CD4-positive, alpha-beta T cell treated with Interleukin-15 for 4 hours (primary cell): Measurements from ENCODE around the gene CACNA1E.

Experiments used
- DNase-seq: peaks from one replicate; pipeline ENCODE4 v3.0.0-alpha.2; 2020; ENCODE audit warnings: low spot score

CACNA1E gene

GRCh38 chr1:181769846-181770245 lies 286.5 kb downstream of the CACNA1E start:
- DNase-seq, result no peak

GRCh38 chr1:181772714-181773113 lies 289.4 kb downstream of the CACNA1E start:
- DNase-seq, result no peak

DNA sequence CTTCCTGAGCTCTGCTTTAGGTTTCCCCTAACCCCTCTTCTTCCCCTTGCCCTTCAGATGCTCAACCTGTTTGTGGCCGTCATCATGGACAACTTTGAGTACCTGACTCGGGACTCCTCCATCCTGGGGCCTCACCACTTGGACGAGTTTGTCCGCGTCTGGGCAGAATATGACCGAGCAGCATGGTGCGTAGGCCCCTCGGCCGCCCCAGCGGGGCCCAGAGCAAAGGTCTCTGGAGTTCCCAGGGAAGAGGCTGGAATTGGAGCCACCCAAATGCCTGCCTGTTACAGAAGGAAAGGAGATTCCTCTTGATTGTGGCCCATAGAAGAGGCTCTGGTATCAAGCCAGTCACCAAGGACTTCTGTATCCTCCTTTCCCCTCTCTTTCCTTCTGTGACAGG lies 292.7 kb downstream of the CACNA1E start:
- no peak for DNase-seq

DNA sequence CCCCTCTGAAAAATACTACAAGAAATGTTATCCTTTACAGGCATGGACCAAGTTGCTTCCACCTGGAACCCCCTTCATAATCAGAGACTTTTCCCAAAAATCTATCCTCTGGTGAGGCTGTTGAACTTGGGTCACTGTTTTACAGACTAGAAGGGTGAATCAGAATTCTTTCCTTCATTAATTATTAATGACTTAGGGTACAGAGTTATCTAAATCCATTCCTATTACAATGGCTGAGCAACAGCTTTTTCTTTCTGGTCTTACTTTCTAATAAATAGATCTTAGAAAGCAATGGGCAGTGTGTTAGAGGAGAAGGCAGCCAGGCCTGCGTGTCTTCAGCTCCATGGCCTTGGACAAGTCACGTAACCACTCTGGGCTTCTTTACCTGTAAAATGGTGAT lies 294.0 kb downstream of the CACNA1E start:
- DNase-seq, result no peak

GRCh38 chr1:181777812-181778211 lies 294.5 kb downstream of the CACNA1E start:
- no peak for DNase-seq

- no peak for DNase-seq
Measured at GRCh38 chr1:181778640-181779260, 295.4 kb downstream of the CACNA1E start.

DNA sequence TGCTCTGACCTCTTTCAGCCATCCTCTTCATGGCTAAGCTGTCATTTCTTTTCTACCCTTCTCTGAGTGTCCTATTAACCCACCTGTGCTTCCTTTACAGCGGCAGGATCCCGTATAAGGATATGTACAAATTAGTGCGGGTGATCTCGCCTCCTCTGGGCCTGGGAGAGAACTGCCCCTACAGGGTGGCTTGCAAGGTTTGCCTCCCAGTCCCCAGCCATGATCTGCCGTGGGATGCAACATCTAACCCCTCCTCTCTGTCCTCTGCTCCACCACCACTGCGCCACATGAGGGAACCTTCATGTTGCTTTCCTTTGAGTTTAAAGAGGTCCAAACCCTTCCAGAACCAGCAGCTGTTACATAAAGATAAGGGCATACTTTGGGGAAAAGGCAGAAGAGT lies 296.0 kb downstream of the CACNA1E start:
- DNase-seq, result no peak

GRCh38 chr1:181783208-181783607 lies 299.9 kb downstream of the CACNA1E start:
- DNase-seq, result no peak

DNA sequence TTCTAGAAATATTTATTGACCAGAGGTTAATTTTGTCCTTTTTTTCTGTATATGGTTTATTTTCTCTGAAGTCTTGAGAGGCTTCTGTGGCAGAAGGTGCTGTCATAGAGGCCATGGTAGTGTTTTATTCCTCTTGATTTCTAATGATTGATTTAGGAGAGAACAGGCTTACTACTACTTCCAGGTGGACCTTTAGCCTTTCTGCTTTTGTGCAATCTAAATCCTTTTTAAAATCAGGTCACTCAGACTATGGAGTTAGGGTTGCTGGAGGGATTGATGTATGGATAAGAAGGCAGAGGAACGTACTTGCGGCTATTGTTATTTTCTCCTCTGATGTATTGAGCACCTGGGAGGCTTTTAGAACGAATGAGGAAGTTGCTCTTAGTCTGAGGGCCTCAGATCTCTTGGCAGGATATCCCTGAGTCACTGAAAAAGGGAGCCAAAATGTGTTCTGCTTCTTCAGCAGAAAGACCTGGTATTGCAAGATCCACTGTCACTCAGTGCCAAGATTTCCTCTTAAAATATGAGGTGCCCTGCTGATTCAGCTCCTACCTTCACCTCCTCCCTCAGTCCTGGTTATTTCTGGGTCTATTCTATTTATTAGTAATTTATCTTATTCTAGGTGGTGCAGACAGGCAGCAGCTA lies 300.8 kb downstream of the CACNA1E start:
- no peak for DNase-seq

DNA sequence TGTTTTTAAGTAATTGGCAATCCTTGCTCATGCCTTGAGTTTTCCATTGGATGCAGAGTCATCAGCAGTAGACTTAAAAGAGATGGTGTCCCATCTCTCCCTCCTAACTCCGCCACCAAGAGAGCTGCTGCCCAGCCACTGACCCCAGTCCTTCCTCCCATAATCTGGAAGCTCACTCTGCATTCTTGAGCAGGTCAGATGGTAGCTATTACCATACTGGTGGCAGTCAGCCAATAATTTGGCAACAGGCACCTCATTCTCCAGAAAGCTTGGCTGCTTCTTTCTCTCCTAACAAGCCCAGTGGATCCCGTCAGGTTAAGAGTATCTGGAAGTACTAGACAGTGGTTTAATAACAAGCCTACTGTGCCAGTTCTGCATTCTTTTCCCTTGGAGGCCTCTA lies 306.1 kb downstream of the CACNA1E start:
- DNase-seq, result no peak

DNA sequence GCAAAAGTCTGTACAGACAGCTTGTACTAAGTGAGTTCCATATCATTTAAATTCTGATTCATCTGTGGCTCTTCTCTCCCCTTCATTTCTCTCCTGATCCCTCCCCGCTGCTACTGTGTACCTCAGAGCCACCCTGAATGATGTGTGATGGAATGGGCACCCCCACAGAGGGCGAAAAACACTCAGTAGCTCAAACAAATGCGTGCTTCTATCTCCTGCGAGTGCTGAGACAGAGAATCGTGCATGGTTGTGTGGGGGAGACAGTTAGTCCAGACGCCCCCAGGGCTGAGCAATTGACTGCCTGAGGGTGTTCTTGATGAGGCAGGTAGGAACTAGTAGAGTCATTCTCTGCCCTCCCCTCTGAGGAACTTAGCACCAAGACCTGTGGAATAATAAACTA lies 308.4 kb downstream of the CACNA1E start:
- DNase-seq, result no peak

DNA sequence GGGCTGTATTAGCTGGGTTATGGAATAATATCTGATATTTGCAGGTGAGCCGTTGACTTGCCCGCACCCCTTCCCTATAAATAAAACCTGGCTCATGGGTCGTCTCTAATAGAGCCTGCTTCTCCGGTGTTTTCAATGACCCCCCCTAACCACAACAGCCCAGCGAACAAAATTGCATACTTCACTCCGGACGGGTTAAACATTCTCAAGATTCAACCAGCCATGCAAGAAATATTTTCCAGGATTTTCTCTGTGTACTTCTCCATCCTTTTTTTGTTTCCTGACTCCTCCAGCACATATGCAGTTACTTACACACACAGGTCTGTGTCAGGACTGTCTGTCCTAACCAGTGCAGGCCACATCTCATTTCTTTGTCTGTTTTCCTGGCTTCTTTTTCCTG lies 310.5 kb downstream of the CACNA1E start:
- DNase-seq, result no peak

GRCh38 chr1:181794332-181794731 lies 311.0 kb downstream of the CACNA1E start:
- no peak for DNase-seq

DNA sequence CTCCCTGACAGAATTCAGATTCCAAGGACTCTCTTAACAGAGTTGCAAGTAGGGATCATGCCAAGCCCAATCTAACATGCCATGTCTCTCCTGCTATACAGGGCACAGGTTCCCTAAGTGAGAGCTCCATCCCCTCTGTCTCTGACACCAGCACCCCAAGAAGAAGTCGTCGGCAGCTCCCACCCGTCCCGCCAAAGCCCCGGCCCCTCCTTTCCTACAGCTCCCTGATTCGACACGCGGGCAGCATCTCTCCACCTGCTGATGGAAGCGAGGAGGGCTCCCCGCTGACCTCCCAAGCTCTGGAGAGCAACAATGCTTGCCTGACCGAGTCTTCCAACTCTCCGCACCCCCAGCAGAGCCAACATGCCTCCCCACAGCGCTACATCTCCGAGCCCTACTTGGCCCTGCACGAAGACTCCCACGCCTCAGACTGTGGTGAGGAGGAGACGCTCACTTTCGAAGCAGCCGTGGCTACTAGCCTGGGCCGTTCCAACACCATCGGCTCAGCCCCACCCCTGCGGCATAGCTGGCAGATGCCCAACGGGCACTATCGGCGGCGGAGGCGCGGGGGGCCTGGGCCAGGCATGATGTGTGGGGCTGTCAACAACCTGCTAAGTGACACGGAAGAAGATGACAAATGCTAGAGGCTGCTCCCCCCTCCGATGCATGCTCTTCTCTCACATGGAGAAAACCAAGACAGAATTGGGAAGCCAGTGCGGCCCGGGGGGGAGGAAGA lies 315.0 kb downstream of the CACNA1E start:
- DNase-seq, result no peak

- no peak for DNase-seq
Measured at GRCh38 chr1:181801617-181802016, 318.3 kb downstream of the CACNA1E start.

DNA sequence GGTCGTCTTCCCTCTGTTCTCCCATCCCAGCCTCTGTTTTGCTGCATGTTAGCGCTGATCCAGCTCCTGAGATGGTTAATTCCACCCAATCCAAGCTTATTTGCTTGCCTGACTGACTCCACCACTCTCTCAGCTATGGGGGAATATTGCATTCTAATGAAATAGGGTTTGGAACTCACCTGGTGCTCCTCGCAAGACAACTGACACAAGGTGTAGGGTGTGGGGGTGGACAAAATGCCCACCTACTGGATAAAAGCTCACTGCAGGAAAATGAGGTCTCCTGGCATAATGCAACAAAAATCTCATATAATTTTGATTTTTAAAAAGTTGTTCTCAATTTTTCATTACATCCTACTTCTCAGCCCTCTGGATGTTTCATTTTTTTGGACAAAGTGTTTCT lies 319.1 kb downstream of the CACNA1E start:
- DNase-seq, result no peak

- no peak for DNase-seq
Measured at GRCh38 chr1:181803421-181803820, 320.1 kb downstream of the CACNA1E start.

DNA sequence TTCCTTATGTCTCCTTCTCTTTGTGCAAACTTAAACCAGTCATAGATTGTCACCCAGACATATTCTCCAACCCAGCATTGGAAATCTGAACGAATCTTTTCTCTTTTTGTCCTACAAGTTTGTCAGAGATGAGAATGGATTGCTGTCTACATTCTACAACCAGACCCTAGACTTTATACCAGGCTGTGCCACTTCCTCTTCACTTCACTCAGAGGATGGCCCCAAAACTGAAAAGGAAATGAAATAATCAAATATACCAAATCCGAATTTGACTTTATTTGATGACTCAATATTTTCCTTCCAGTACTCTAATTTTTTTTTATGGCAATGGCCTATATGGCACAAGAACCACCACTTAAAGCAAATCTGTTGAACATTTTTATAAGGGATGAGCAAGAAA lies 321.7 kb downstream of the CACNA1E start:
- no peak for DNase-seq

DNA sequence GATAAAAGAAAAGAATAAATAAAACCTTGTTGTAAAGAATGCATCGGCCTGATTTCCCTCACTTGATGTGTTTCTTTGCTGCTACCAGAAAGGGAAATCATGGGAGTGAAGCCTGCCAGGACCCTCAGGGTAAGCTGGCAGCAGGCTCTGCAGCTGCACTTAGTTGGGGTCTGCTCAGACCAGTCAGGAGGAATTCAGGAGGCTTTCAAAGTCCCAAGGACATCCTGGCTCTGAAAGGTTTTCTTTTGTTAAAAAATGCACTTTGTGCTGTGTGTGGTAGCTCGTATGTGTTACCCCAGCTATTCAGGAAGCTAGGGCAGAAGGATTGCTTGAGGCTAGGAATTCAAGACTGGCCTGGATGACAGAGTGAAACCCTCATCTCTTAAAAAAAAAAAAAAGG lies 323.4 kb downstream of the CACNA1E start:
- DNase-seq, result no peak

DNA sequence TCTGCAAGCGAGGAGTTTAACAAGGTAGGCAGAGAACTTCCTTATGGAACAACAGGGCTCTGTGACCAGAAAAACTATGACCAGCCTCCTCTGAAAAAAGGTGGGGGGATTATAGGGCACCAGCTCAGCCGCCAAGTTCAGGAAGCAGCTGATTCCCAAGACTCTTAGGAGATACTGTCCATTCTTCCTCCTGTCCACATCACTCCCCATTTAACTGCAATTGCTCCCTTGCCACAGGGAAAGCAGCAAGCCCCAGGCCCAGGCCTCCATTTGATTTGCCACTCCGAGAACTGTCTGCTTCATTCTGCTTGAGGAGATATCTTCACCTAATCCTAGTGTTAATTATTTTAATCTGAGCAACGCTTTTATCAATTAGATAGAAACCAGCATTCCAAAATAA lies 323.9 kb downstream of the CACNA1E start:
- no peak for DNase-seq

- no peak for DNase-seq
Measured at GRCh38 chr1:181809991-181810545, 326.8 kb downstream of the CACNA1E start.

DNA sequence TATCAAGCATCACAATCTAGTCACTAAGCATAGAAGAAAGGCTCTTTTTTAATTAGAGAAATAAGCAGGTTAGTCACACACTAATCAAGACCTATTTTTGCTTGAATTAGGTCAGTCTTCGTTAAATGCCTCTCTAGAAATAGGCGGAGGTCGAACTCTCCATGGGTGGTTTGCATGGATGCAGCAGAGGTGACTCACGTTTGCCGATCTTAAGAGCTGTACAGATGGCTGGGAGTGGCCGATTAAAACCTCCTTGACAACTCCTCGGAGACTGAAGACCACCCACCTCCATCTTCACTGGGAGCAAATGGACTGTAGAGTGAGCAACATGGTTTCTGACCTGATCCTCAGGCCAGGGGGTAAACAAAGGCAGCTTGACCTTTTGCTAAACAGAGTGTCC lies 328.9 kb downstream of the CACNA1E start:
- no peak for DNase-seq

- DNase-seq, result no peak
Measured at GRCh38 chr1:181813266-181813665, 329.9 kb downstream of the CACNA1E start.
